NB4 (cell line): ENCODE measurements around the gene FAR1.
A peak's percentile ranks its signal among the peaks of the same experiment; 100 is the strongest.
"Not testable (repeated sequence)": the region's sequence is repeated elsewhere in the genome, so short reads cannot be mapped to it uniquely, and the experiment has no call there.

Source experiments
- DNase-seq: peaks from one replicate; pipeline ENCODE4 v3.0.0; 2010; ENCODE audit warnings: low read depth
- H3K4me3 ChIP-seq: one replicate; pipeline ENCODE4 v1.5.1; 2011; ENCODE audit warnings: mild to moderate bottlenecking, low read depth, low read length, moderate library complexity
- CTCF ChIP-seq: IDR thresholded peaks from one replicate; pipeline ENCODE4 v1.5.1; 2012; ENCODE audit warnings: low read depth, low read length
- MAX ChIP-seq: IDR thresholded peaks from 2 replicates; pipeline ENCODE4 v1.6.1; 2011; ENCODE audit warnings: low read depth, low read length
- MYC ChIP-seq: IDR thresholded peaks from 2 replicates; pipeline ENCODE4 v1.6.1; 2011; ENCODE audit warnings: low read depth, low read length
- POLR2A ChIP-seq: IDR thresholded peaks from 2 replicates; pipeline ENCODE4 v1.6.1; 2011; ENCODE audit warnings: mild to moderate bottlenecking; ENCODE audit not compliant: insufficient read length; ENCODE audit errors: extremely low read depth

FAR1 gene

GRCh38 chr11:13721760-13722159 lies 53.3 kb downstream of the FAR1 start:
- no peak for TF ChIP-seq MAX
- TF ChIP-seq POLR2A = no peak
- no peak for TF ChIP-seq MYC
- no peak for TF ChIP-seq CTCF
- H3K4me3 ChIP-seq = no peak overlapping the region
- no peak for DNase-seq

- DNase-seq = no peak
- no peak for TF ChIP-seq MYC
- no peak for TF ChIP-seq MAX
- TF ChIP-seq CTCF = no peak
- no peak for TF ChIP-seq POLR2A
- no peak overlapping the region for H3K4me3 ChIP-seq
Measured at GRCh38 chr11:13726456-13726855, 58.0 kb downstream of the FAR1 start.

- no peak overlapping the region for H3K4me3 ChIP-seq
- TF ChIP-seq CTCF (no peak), MAX (no peak), MYC (no peak), POLR2A (no peak)
- no peak for DNase-seq
Measured at GRCh38 chr11:13728076-13728475, 59.6 kb downstream of the FAR1 start.

GRCh38 chr11:13734530-13734929 lies 66.1 kb downstream of the FAR1 start:
- DNase-seq = no peak
- no peak for TF ChIP-seq POLR2A
- H3K4me3 ChIP-seq = no peak overlapping the region

GRCh38 chr11:13745165-13745564 lies 76.7 kb downstream of the FAR1 start:
- peak; percentile 2 for DNase-seq
- TF ChIP-seq MAX (no peak), POLR2A (no peak), MYC (no peak), CTCF (no peak)
- no peak overlapping the region for H3K4me3 ChIP-seq

GRCh38 chr11:13753316-13753715 lies 84.8 kb downstream of the FAR1 start:
- H3K4me3 ChIP-seq, DNase-seq: not testable (repeated sequence)

- DNase-seq = no peak
- no peak overlapping the region for H3K4me3 ChIP-seq
- no peak for TF ChIP-seq CTCF
Measured at GRCh38 chr11:13759050-13759449, 90.6 kb downstream of the FAR1 start.
